Panc1 (cell line): ENCODE results near the gene CERS5. TPM values are rescaled to one million over a fixed set of nuclear protein-coding genes. Genes with fewer than 3 reads are reported as not detected.
A peak's percentile ranks its signal among the peaks of the same experiment; 100 is the strongest.

Source experiments
- ATAC-seq: fragments of 200-7000 bp; cut with Tn5 transposase; 2 replicates; pipeline ENCODE4 v1.9.1; 2020; ENCODE audit warnings: mild to moderate bottlenecking, moderate library complexity
- BruUV-seq: library from RNA; stranded (reverse); fragments of 400-500 nt; replicated peaks from 2 replicates; lab custom pipeline; 2021; lab: Mats Ljungman, UMichigan
- CTCF ChIA-PET: fragments of 300-600 bp; sonication (Branson Sonifier 250); formaldehyde crosslinking; loops from one replicate; lab custom pipeline; 2022; ENCODE audit warnings: antibody characterized with exemption; lab: Charles Lee
- POLR2A ChIA-PET: fragments of 300-600 bp; sonication (Branson Sonifier 250); formaldehyde crosslinking; loops from one replicate; lab custom pipeline; 2022; ENCODE audit warnings: antibody characterized with exemption; lab: Charles Lee
- DNase-seq: peaks from one replicate; pipeline ENCODE4 v3.0.0-alpha.2; 2010; ENCODE audit warnings: low read depth, low spot score
- H3K27ac ChIP-seq: 2 replicates; pipeline ENCODE4 v1.5.1; 2011; ENCODE audit warnings: mild to moderate bottlenecking, low read length, inconsistent platforms
- H3K27me3 ChIP-seq: fragments of 200-500 bp; sonication (Bioruptor generic); 2 replicates; pipeline ENCODE4 v1.6.0; 2014; ENCODE audit warnings: low read length, inconsistent platforms; ENCODE audit not compliant: control insufficient read depth, insufficient read depth
- H3K36me3 ChIP-seq: fragments of 200-500 bp; sonication (Bioruptor generic); 2 replicates; pipeline ENCODE4 v1.5.1; 2014; ENCODE audit warnings: inconsistent platforms, mild to moderate bottlenecking, low read length, moderate library complexity; ENCODE audit not compliant: control insufficient read depth, insufficient read depth
- H3K4me1 ChIP-seq: 2 replicates; pipeline ENCODE4 v1.5.1; 2011; ENCODE audit warnings: inconsistent platforms, mild to moderate bottlenecking, low read length, moderate library complexity; ENCODE audit not compliant: control insufficient read depth, insufficient read depth
- H3K4me3 ChIP-seq, 2 experiments: 2 replicates each; pipeline ENCODE4 v1.5.1; 2011 to 2012; ENCODE audit warnings: low read depth in 2 of 2, low read length in 2 of 2, mild to moderate bottlenecking in 2 of 2, inconsistent platforms in 1 of 2, moderate library complexity in 1 of 2
- H3K9me3 ChIP-seq: fragments of 200-500 bp; sonication (Bioruptor generic); 2 replicates; pipeline ENCODE4 v1.5.1; 2014; ENCODE audit warnings: low read depth, mild to moderate bottlenecking, inconsistent platforms, low read length, moderate library complexity; ENCODE audit not compliant: control insufficient read depth, insufficient read depth
- POLR2AphosphoS5 ChIP-seq: IDR thresholded peaks from 2 replicates; pipeline ENCODE4 v1.6.1; 2012; ENCODE audit warnings: mild to moderate bottlenecking, low read depth, low read length, moderate library complexity
- SIN3A ChIP-seq: IDR thresholded peaks from 2 replicates; pipeline ENCODE4 v1.6.1; 2012; ENCODE audit warnings: low read depth, mild to moderate bottlenecking, low read length, moderate library complexity, borderline replicate concordance; ENCODE audit not compliant: insufficient read depth
- TCF7L2 ChIP-seq: IDR thresholded peaks from 2 replicates; pipeline ENCODE4 v1.6.1; 2011; ENCODE audit warnings: mild to moderate bottlenecking, low read depth, low read length, inconsistent platforms
- in situ Hi-C: cut with HindIII; loops from 2 replicates; pipeline ENCODE4 v1.10.0; 2016; ENCODE audit warnings: low sequenced_read_pairs, low pct_unique_long_range_greater_than_20kb
- intact Hi-C: fragments of 100-400 bp; cut with micrococcal nuclease; formaldehyde crosslinking; loops from one replicate; pipeline ENCODE4 v1.10.0; 2022; ENCODE audit not compliant: unreplicated experiment
- total RNA-seq: library from RNA; stranded (reverse); gene quantifications from one replicate; pipeline ENCODE4 v1.2.1, GENCODE V29; 2021; ENCODE audit not compliant: unreplicated experiment
- TF ChIP-seq, protein P1 (sequence below), 2 experiments: IDR thresholded peaks; 2 replicates each; pipeline ENCODE4 v1.6.1; 2011 to 2012; ENCODE audit warnings: low read depth in 2 of 2, control low read depth in 1 of 2, low read length in 1 of 2, mild to moderate bottlenecking in 1 of 2, moderate library complexity in 1 of 2; ENCODE audit not compliant: insufficient read depth in 1 of 2
- TF ChIP-seq, protein P2 (sequence below): fragments of 450-650 bp; IDR thresholded peaks from 2 replicates; pipeline ENCODE4 v1.5.1; 2017; ENCODE audit warnings: mild to moderate bottlenecking

Gene CERS5
- total RNA-seq, 1 experiment from 2014 or later: 50.5 TPM

DNA sequence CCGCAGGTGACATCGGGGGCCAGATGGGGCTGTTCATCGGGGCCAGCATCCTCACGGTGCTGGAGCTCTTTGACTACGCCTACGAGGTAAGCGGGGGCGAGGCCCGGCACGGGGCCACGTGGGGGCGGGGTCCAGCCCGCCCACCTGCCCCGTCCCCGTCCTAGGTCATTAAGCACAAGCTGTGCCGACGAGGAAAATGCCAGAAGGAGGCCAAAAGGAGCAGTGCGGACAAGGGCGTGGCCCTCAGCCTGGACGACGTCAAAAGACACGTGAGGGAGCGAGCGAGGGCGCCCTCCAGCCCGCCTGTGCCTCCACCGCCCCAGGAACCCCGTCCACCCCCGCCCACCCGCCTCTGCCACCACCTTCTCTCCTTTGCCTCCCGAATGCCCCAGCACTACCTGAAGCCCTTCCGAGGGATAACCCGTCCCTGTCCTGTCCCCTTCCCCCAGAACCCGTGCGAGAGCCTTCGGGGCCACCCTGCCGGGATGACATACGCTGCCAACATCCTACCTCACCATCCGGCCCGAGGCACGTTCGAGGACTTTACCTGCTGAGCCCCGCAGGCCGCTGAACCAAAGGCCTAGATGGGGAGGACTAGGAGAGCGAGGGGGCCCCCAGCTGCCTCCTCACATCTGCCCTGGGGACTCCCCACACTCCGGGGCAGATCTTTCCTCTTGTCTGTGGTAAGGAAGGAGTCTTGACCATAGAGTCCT lies 85.9 kb downstream of the CERS5 start:
- Histone ChIP-seq H3K27me3 (no peaks in the 10 kb centered on the region), H3K4me3 (no peak overlapping the region), H3K9me3 (no peaks in the 10 kb centered on the region), H3K4me1 (peaks cover 4% of the 10 kb centered on the region; the same call in 1 of the 2 replicates), H3K27ac (no peak overlapping the region), H3K36me3 (no peaks in the 10 kb centered on the region)
- intact Hi-C loops: loop anchor here (10.0 kb wide), 1 partner anchor 234 kb away; no protein-coding TSS in a partner anchor
- CTCF ChIA-PET: no interaction called here
- no TSS peak for BruUV-seq
- in situ Hi-C loops: no loop called here
- ATAC-seq (no peak), DNase-seq (no peak)
- TF ChIP-seq, protein P1, sequence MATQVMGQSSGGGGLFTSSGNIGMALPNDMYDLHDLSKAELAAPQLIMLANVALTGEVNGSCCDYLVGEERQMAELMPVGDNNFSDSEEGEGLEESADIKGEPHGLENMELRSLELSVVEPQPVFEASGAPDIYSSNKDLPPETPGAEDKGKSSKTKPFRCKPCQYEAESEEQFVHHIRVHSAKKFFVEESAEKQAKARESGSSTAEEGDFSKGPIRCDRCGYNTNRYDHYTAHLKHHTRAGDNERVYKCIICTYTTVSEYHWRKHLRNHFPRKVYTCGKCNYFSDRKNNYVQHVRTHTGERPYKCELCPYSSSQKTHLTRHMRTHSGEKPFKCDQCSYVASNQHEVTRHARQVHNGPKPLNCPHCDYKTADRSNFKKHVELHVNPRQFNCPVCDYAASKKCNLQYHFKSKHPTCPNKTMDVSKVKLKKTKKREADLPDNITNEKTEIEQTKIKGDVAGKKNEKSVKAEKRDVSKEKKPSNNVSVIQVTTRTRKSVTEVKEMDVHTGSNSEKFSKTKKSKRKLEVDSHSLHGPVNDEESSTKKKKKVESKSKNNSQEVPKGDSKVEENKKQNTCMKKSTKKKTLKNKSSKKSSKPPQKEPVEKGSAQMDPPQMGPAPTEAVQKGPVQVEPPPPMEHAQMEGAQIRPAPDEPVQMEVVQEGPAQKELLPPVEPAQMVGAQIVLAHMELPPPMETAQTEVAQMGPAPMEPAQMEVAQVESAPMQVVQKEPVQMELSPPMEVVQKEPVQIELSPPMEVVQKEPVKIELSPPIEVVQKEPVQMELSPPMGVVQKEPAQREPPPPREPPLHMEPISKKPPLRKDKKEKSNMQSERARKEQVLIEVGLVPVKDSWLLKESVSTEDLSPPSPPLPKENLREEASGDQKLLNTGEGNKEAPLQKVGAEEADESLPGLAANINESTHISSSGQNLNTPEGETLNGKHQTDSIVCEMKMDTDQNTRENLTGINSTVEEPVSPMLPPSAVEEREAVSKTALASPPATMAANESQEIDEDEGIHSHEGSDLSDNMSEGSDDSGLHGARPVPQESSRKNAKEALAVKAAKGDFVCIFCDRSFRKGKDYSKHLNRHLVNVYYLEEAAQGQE (IDR thresholded peaks at IDR 0.05; ENCODE audit: insufficient read depth in 1 of 2, low read depth in 2 of 2, low read length in 1 of 2): no peak
- TF ChIP-seq, protein P2, sequence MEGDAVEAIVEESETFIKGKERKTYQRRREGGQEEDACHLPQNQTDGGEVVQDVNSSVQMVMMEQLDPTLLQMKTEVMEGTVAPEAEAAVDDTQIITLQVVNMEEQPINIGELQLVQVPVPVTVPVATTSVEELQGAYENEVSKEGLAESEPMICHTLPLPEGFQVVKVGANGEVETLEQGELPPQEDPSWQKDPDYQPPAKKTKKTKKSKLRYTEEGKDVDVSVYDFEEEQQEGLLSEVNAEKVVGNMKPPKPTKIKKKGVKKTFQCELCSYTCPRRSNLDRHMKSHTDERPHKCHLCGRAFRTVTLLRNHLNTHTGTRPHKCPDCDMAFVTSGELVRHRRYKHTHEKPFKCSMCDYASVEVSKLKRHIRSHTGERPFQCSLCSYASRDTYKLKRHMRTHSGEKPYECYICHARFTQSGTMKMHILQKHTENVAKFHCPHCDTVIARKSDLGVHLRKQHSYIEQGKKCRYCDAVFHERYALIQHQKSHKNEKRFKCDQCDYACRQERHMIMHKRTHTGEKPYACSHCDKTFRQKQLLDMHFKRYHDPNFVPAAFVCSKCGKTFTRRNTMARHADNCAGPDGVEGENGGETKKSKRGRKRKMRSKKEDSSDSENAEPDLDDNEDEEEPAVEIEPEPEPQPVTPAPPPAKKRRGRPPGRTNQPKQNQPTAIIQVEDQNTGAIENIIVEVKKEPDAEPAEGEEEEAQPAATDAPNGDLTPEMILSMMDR: no peak
- TF ChIP-seq SIN3A (no peak), TCF7L2 (no peak), POLR2AphosphoS5 (no peak)
- POLR2A ChIA-PET: interaction anchor here (0.6 kb wide), 1 partner anchor 945 kb away, joined by 3 read pairs; the partner anchor contains the start of gene SLC11A2

DNA sequence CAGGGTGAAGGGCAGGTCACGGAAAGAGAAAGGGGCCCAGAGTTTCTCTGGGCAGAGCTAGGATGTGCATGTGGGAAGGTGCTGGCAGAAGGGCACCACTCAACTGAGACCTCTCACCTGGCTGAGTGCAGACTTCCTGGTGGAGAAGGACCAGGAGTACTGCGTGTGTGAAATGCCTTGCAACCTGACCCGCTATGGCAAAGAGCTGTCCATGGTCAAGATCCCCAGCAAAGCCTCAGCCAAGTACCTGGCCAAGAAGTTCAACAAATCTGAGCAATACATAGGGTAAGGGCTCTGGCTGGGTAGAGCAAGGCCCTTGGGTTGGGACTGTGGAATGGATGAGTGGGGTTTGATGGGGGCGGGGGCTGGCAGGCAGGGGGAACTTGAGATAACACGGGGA lies 87.4 kb downstream of the CERS5 start:
- no TSS peak for BruUV-seq
- intact Hi-C loops: loop anchor here (10.0 kb wide), 1 partner anchor 235 kb away; no protein-coding TSS in a partner anchor

More for the DNA sequence above, 87.4 kb downstream of the CERS5 start:
- no peaks in the 10 kb centered on the region for H3K36me3 ChIP-seq
- H3K27ac ChIP-seq: no peak overlapping the region
- no peaks in the 10 kb centered on the region for H3K27me3 ChIP-seq
- H3K9me3 ChIP-seq: no peaks in the 10 kb centered on the region
- no peaks in the 10 kb centered on the region for H3K4me1 ChIP-seq
- CTCF ChIA-PET: no interaction called here
- no peak overlapping the region for H3K4me3 ChIP-seq
- no peak for ATAC-seq
- in situ Hi-C loops: no loop called here
- no peak for DNase-seq
- TF ChIP-seq POLR2AphosphoS5 (no peak), SIN3A (no peak), TCF7L2 (no peak)
- TF ChIP-seq, protein P1 (IDR thresholded peaks at IDR 0.05; ENCODE audit: insufficient read depth in 1 of 2, low read depth in 2 of 2, low read length in 1 of 2): peak; percentile 73 to 81
- TF ChIP-seq, protein P2: no peak
- POLR2A ChIA-PET: no interaction called here
